Measurements from ENCODE around the gene JMJD8. TPM values are rescaled to one million over a fixed set of nuclear protein-coding genes. Genes with fewer than 3 reads are reported as not detected.
A peak's percentile ranks its signal among the peaks of the same experiment; 100 is the strongest.

The JMJD8 gene
- total and polyA plus RNA-seq, 9 of the 15 experiments (the other 6 are each of a cell fraction or from before 2014, with no cell fraction given), result 1.2 to 50.6 (median 29.3) TPM

GRCh38 chr16:679814-680624 lies 4.1 kb downstream of the JMJD8 start, which contains the start of gene STUB1 (continued):
- TF ChIP-seq, protein P1, sequence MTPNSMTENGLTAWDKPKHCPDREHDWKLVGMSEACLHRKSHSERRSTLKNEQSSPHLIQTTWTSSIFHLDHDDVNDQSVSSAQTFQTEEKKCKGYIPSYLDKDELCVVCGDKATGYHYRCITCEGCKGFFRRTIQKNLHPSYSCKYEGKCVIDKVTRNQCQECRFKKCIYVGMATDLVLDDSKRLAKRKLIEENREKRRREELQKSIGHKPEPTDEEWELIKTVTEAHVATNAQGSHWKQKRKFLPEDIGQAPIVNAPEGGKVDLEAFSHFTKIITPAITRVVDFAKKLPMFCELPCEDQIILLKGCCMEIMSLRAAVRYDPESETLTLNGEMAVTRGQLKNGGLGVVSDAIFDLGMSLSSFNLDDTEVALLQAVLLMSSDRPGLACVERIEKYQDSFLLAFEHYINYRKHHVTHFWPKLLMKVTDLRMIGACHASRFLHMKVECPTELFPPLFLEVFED (CRISPR knock-in tag; conservative IDR thresholded peaks at IDR 0.05), result no peak
- TF ChIP-seq EWSR1 (IDR thresholded peaks at IDR 0.05; ENCODE audit: borderline replicate concordance, low read depth, partially characterized antibody) (no peak), KLF1 (tag; IDR thresholded peaks at IDR 0.05) (0 out of 2 replicates have a peak, but pooled peaks have one; percentile 23), GABPB2 (CRISPR knock-in tag; conservative IDR thresholded peaks at IDR 0.05) (no peak), MEIS2 (IDR thresholded peaks at IDR 0.05; ENCODE audit: partially characterized antibody) (peak; percentile 49), HIVEP1 (CRISPR knock-in tag; IDR thresholded peaks at IDR 0.05) (no peak), CHCHD3 (CRISPR knock-in tag; IDR thresholded peaks at IDR 0.05) (no peak), KDM4B (IDR thresholded peaks at IDR 0.05; ENCODE audit: borderline replicate concordance in 2 of 2, low read depth in 1 of 2) (no peak), POLR2AphosphoS2 (IDR thresholded peaks at IDR 0.05; ENCODE audit: low read length) (no peak), ESRRA (IDR thresholded peaks at IDR 0.05; ENCODE audit: borderline replicate concordance, low read depth) (no peak), ZNF695 (CRISPR knock-in tag; IDR thresholded peaks at IDR 0.05) (no peak)
- TF ChIP-seq, protein P2, sequence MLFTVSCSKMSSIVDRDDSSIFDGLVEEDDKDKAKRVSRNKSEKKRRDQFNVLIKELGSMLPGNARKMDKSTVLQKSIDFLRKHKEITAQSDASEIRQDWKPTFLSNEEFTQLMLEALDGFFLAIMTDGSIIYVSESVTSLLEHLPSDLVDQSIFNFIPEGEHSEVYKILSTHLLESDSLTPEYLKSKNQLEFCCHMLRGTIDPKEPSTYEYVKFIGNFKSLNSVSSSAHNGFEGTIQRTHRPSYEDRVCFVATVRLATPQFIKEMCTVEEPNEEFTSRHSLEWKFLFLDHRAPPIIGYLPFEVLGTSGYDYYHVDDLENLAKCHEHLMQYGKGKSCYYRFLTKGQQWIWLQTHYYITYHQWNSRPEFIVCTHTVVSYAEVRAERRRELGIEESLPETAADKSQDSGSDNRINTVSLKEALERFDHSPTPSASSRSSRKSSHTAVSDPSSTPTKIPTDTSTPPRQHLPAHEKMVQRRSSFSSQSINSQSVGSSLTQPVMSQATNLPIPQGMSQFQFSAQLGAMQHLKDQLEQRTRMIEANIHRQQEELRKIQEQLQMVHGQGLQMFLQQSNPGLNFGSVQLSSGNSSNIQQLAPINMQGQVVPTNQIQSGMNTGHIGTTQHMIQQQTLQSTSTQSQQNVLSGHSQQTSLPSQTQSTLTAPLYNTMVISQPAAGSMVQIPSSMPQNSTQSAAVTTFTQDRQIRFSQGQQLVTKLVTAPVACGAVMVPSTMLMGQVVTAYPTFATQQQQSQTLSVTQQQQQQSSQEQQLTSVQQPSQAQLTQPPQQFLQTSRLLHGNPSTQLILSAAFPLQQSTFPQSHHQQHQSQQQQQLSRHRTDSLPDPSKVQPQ (CRISPR knock-in tag; IDR thresholded peaks at IDR 0.05; ENCODE audit: borderline replicate concordance), result no peak

Data from K562 (cell line).